Measurements from ENCODE around the gene TAF4. TPM values are rescaled to one million over a fixed set of nuclear protein-coding genes. Genes with fewer than 3 reads are reported as not detected.
A peak's percentile ranks its signal among the peaks of the same experiment; 100 is the strongest.

TAF4 gene
- 1 to 10 TPM in 2 of 3 donors, under 1 TPM in 1; 0.04 to 3.2 (median 1.1) TPM for polyA plus RNA-seq

- Mint-ChIP-seq H3K9me3 (no peaks in the 10 kb centered on the region), H3K36me3 (peaks cover 0 to 4% (median 0%) of the 10 kb centered on the region in 3 donors), H3K4me3 (peak within 1 kb of the TSS; percentile 84 to 92 (median 87)), H3K27ac (peak within 1 kb of the TSS; percentile 76 to 93 (median 90)), H3K27me3 (ENCODE audit: low read depth in 3 of 3) (peaks cover 10 to 20% (median 13%) of the 10 kb centered on the region in 3 donors), H3K4me1 (peaks cover 46 to 51% of the 10 kb centered on the region in 2 donors)
- peak; percentile 82 to 87 (median 86) for DNase-seq
Observed at GRCh38 chr20:62065674-62066338, at the start of gene TAF4. TAF4 (minus strand) TSS chr20:62065881; CDS start chr20:62065810, 71 bp downstream.

DNA sequence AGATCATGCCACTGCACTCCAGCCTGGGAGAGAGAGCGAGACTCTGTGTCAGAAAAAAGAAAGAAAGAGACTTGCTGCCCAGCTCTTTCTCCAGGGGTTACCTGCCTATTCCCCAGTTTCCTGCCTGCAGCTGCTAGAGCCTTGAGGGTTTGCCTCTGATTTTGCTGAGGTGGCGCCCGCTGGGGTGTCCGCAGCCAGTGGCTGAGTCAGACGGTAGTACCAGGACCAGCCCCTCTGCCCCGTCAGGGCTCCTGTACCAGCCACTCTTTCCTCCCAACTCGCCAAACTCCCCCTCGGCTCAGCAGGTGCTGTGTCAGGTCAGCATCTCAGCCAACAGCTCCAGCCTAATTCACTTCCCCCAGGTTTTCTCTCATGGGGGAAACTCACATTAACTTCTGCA lies 49.2 kb upstream of the TAF4 start:
- H3K4me1 Mint-ChIP-seq, result peaks cover 21 to 25% of the 10 kb centered on the region in 2 donors
- peak overlapping the region in 3 of 6 donors; percentile 34 to 71 (median 56) for H3K27ac Mint-ChIP-seq
- DNase-seq, result no peak
- no peak overlapping the region for H3K4me3 Mint-ChIP-seq
- H3K36me3 Mint-ChIP-seq, result peaks cover 0 to 5% (median 0%) of the 10 kb centered on the region in 3 donors
- peaks cover 23 to 33% (median 26%) of the 10 kb centered on the region in 6 donors for H3K9me3 Mint-ChIP-seq
- H3K27me3 Mint-ChIP-seq (ENCODE audit: low read depth in 3 of 3), result peaks cover 13 to 30% (median 15%) of the 10 kb centered on the region in 3 donors

GRCh38 chr20:62112368-62112767 lies 46.7 kb upstream of the TAF4 start:
- DNase-seq, result no peak
- peaks cover 38 to 58% (median 51%) of the 10 kb centered on the region in 6 donors for H3K9me3 Mint-ChIP-seq
- peaks cover 5 to 16% (median 15%) of the 10 kb centered on the region in 3 donors for H3K36me3 Mint-ChIP-seq
- H3K27ac Mint-ChIP-seq, result no peak overlapping the region
- H3K4me1 Mint-ChIP-seq, result peaks cover 4 to 6% of the 10 kb centered on the region in 2 donors
- H3K4me3 Mint-ChIP-seq, result no peak overlapping the region
- peaks cover 8 to 22% (median 10%) of the 10 kb centered on the region in 3 donors for H3K27me3 Mint-ChIP-seq (ENCODE audit: low read depth in 3 of 3)

- Mint-ChIP-seq H3K36me3 (peaks cover 5 to 19% (median 16%) of the 10 kb centered on the region in 3 donors), H3K27me3 (ENCODE audit: low read depth in 3 of 3) (peaks cover 4 to 18% (median 10%) of the 10 kb centered on the region in 3 donors), H3K27ac (peak overlapping the region in 2 of 6 donors; percentile 45 to 46), H3K4me1 (no peaks in the 10 kb centered on the region), H3K9me3 (peaks cover 44 to 67% (median 60%) of the 10 kb centered on the region in 6 donors), H3K4me3 (no peak overlapping the region)
- DNase-seq, result no peak
Observed at GRCh38 chr20:62111148-62111547, 45.5 kb upstream of the TAF4 start.

- Mint-ChIP-seq H3K27me3 (ENCODE audit: low read depth in 3 of 3) (peaks cover 3 to 10% (median 5%) of the 10 kb centered on the region in 3 donors), H3K4me1 (no peaks in the 10 kb centered on the region), H3K36me3 (peaks cover 5 to 26% (median 22%) of the 10 kb centered on the region in 3 donors), H3K9me3 (peaks cover 41 to 62% (median 57%) of the 10 kb centered on the region in 6 donors), H3K27ac (no peak overlapping the region), H3K4me3 (no peak overlapping the region)
- no peak for DNase-seq
Observed at GRCh38 chr20:62105592-62105991, 39.9 kb upstream of the TAF4 start.

- Mint-ChIP-seq H3K27ac (no peak overlapping the region), H3K27me3 (ENCODE audit: low read depth in 3 of 3) (peaks cover 3 to 10% (median 5%) of the 10 kb centered on the region in 3 donors), H3K4me1 (no peaks in the 10 kb centered on the region), H3K36me3 (peaks cover 5 to 26% (median 17%) of the 10 kb centered on the region in 3 donors), H3K9me3 (peaks cover 35 to 59% (median 52%) of the 10 kb centered on the region in 6 donors), H3K4me3 (no peak overlapping the region)
- DNase-seq, result no peak
Observed at GRCh38 chr20:62104791-62105345, 39.2 kb upstream of the TAF4 start.

GRCh38 chr20:62104234-62104789 lies 38.6 kb upstream of the TAF4 start:
- no peaks in the 10 kb centered on the region for H3K4me1 Mint-ChIP-seq
- H3K9me3 Mint-ChIP-seq, result peaks cover 36 to 53% (median 47%) of the 10 kb centered on the region in 6 donors
- peaks cover 3 to 10% (median 5%) of the 10 kb centered on the region in 3 donors for H3K27me3 Mint-ChIP-seq (ENCODE audit: low read depth in 3 of 3)
- peaks cover 5 to 24% (median 16%) of the 10 kb centered on the region in 3 donors for H3K36me3 Mint-ChIP-seq
- H3K27ac Mint-ChIP-seq, result no peak overlapping the region
- no peak for DNase-seq
- H3K4me3 Mint-ChIP-seq, result no peak overlapping the region

GRCh38 chr20:62103508-62104233 lies 38.0 kb upstream of the TAF4 start:
- peaks cover 5 to 10% (median 6%) of the 10 kb centered on the region in 3 donors for H3K27me3 Mint-ChIP-seq (ENCODE audit: low read depth in 3 of 3)
- DNase-seq, result no peak
- no peaks in the 10 kb centered on the region for H3K4me1 Mint-ChIP-seq
- H3K36me3 Mint-ChIP-seq, result peaks cover 0 to 17% (median 11%) of the 10 kb centered on the region in 3 donors
- peaks cover 30 to 47% (median 41%) of the 10 kb centered on the region in 6 donors for H3K9me3 Mint-ChIP-seq
- no peak overlapping the region for H3K4me3 Mint-ChIP-seq
- H3K27ac Mint-ChIP-seq, result no peak overlapping the region

- peaks cover 0 to 7% (median 5%) of the 10 kb centered on the region in 3 donors for H3K36me3 Mint-ChIP-seq
- H3K27ac Mint-ChIP-seq, result peak overlapping the region in 1 of 6 donors; percentile 6
- peaks cover 16 to 24% (median 18%) of the 10 kb centered on the region in 6 donors for H3K9me3 Mint-ChIP-seq
- H3K27me3 Mint-ChIP-seq (ENCODE audit: low read depth in 3 of 3), result peaks cover 4 to 13% (median 5%) of the 10 kb centered on the region in 3 donors
- DNase-seq, result no peak
- no peaks in the 10 kb centered on the region for H3K4me1 Mint-ChIP-seq
- H3K4me3 Mint-ChIP-seq, result no peak overlapping the region
Observed at GRCh38 chr20:62101078-62101477, 35.4 kb upstream of the TAF4 start.

DNA sequence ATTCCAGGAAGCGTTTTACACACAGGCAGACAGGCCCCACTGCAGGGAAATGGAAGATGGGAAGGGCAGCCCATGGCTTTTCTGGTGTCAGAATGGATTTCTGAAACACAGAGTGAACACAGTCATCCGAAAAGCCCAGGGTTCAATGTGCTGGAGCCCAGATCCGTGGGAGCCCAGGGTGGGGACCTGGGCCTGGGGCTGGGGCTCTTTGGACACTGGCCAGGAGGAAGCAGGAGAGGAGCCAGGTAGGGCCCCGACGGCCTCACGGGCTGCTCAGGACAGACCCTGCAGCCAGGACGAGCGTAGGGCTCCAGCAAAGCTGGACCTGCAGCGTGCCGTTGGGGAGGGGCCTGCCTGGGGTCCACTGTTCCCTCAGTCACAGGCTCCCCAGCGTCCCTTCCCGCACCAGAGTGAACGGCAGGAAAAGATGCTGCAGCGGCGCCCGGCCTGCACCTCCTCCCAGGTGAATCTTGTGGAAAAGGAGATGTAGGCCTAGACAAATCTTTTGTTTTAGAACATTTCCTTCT lies 32.3 kb upstream of the TAF4 start:
- no peak for DNase-seq
- Mint-ChIP-seq H3K9me3 (peaks cover 5 to 11% (median 7%) of the 10 kb centered on the region in 6 donors), H3K27ac (no peak overlapping the region), H3K4me3 (no peak overlapping the region), H3K27me3 (ENCODE audit: low read depth in 3 of 3) (peaks cover 2 to 12% (median 5%) of the 10 kb centered on the region in 3 donors), H3K4me1 (no peaks in the 10 kb centered on the region), H3K36me3 (no peaks in the 10 kb centered on the region)

GRCh38 chr20:62096421-62097380 lies 31.0 kb upstream of the TAF4 start:
- H3K9me3 Mint-ChIP-seq, result peaks cover 4 to 11% (median 8%) of the 10 kb centered on the region in 6 donors
- DNase-seq, result no peak
- H3K4me3 Mint-ChIP-seq, result no peak overlapping the region
- H3K4me1 Mint-ChIP-seq, result no peaks in the 10 kb centered on the region
- H3K27me3 Mint-ChIP-seq (ENCODE audit: low read depth in 3 of 3), result peaks cover 2 to 8% (median 7%) of the 10 kb centered on the region in 3 donors
- no peak overlapping the region for H3K27ac Mint-ChIP-seq
- H3K36me3 Mint-ChIP-seq, result peaks cover 0 to 4% (median 0%) of the 10 kb centered on the region in 3 donors

DNA sequence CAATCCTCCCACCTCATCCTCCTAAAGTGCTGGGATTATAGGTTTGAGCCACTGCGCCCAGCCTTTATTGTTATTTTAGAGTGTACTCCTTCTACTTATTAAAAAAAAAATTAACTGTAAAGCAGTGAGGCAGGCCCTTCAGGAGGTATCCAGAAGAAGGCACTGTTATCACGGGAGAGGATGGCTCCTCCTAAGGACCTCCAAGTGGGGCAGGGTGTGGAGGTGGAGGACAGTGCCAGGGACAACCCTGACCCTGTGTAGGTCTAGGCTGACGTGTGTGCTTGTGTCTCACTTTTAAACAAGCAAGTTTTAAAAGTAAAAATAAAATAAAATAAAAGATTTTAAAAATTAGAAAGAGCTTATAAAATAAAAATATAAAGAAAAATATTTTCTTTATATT lies 23.7 kb upstream of the TAF4 start:
- H3K27ac Mint-ChIP-seq, result no peak overlapping the region
- H3K36me3 Mint-ChIP-seq, result peaks cover 0 to 4% (median 0%) of the 10 kb centered on the region in 3 donors
- peaks cover 0 to 6% (median 3%) of the 10 kb centered on the region in 3 donors for H3K27me3 Mint-ChIP-seq (ENCODE audit: low read depth in 3 of 3)
- H3K4me1 Mint-ChIP-seq, result no peaks in the 10 kb centered on the region
- peaks cover 0 to 2% (median 0%) of the 10 kb centered on the region in 6 donors for H3K9me3 Mint-ChIP-seq
- DNase-seq, result no peak
- H3K4me3 Mint-ChIP-seq, result no peak overlapping the region

Data from immature natural killer cell (primary cell).